RKO (cell line): ENCODE results near the gene AHRR.

Source experiments
- DNase-seq: peaks from one replicate; pipeline ENCODE4 v3.0.0-alpha.2; 2016; ENCODE audit warnings: low spot score

AHRR gene

DNA sequence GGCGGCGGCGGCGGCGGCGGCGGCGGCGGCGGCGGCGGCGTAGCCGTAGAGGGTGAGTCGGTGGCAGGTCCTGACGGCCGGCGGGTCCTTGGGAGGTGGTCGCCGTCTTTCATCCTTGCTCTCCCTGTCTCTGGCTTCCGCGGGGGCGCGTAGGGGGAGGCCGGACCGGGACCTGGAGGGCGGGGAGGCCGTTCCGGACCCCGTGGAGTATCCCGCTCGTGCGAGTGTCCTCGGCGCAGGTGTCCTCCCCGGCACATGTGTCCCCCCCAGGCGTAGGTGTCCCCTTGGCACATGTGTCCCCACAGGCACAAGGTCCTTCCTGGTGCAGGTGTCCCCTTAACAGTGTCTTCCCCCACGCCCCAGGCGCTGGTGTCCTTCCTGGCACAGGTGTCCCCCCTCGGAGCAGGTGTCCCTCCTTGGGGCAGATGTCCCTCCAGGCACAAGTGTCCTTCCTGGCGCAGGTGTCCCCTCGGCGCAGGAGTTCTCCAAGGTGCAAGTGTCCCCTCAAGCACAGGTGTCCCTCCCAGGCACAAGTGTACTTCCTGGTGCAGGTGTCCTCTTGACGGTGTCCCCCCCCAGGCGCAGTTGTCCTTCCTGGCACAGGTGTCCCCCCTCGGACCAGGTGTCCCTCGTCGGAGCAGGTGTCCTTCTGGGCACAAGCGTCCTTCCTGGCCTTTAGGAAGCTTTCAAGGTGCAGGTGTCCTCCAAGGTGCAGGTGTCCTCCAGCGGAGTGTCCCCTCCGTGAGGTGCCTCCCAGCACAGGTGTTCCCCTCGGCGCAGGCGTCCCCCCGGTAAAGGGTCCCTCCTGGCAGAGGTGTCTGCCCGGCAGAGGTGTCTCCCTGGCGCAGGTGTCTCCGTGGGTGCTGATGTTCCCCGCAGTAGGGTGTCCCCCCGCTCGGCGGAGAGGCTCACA, 122.0 kb downstream of the AHRR start:
- peak; percentile 34 for DNase-seq

DNA sequence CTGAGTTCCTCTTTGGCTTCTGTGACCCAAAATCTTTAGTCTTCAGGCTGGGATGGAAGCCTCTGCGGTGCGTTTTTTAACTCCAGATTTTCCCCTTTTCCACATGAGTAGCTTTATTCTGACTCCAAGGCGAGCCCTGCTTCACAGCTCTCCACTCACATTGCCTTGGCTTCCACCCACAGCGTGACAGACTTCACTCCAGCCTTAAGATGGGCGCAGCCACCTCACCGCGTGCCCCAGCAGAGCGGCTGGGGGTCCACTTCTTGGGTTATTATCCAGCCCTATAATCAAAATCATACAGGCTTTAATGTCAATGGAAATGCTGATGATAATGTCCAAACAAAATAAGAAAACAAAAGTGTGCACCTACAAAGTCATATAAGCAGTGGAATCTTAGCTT, 122.7 kb downstream of the AHRR start:
- DNase-seq: no peak

DNA sequence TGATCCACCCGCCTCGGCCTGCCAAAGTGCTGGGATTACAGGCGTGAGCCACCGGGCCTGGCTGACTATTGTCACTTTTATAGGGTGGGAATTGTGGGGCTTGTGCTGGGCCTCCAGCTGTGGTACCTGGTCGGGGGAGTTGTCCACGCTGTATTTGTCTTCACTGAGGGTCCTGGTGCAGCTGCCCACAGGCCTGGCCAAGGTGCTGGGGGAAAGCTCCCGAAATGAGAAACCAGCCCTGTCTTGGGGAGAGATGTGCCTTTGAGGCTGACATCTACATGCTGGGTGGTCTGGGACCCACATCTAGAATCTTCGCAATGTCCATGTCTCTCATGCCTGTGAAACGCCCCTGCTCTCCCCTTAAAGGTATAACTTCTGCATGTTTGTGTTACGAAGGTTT, 124.1 kb downstream of the AHRR start:
- DNase-seq: no peak

DNA sequence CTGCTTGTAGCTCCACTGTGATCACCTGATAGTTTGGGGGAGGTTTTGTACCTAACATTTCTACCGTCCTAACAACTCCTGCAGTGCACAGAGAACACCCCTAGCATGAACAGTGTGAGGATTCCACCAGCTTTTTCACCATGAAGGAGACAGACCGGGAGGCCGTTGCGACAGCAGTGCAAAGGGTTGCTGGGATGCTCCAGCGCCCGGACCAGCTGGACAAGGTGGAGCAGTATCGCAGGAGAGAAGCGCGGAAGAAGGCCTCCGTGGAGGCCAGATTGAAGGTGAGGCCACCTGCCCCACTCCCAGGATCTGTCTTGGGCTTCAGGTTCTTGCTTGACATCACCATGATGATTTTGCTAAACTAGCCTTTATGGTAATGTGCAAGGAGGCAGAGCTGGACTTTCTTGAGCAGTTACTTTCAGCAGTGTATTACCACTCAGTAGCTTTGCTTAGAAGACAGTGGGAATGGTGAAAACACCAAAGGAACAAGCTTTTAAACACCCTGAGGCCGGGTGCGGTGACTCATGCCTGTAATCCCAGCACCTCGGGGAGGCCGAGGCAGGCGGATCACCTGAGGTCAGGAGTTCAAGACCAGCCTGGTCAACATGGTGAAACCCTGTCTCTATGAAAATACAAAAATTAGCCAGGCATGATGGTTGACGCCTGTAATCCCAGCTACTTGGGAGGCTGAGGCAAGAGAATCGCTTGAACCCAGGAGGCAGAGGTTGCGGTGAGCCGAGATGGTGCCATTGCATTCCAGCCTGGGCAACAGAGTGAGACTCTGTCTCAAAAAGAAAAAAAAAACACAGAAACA, 124.8 kb downstream of the AHRR start:
- DNase-seq: no peak

GRCh38 chr5:446883-447263, 125.4 kb downstream of the AHRR start:
- peak; percentile 75 for DNase-seq

DNA sequence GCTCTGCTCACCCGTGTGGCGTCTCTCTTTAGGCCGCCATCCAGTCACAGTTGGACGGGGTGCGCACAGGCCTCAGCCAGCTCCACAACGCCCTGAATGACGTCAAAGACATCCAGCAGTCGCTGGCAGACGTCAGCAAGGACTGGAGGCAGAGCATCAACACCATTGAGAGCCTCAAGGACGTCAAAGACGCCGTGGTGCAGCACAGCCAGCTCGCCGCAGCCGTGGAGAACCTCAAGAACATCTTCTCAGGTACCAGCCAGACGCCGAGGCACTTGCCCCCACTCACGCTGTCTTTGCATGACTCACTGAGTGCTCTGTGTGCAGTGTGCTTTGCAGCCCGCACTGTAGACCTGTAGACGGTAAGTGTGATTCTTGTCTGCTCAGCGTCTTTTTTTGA, 126.0 kb downstream of the AHRR start:
- no peak for DNase-seq

DNA sequence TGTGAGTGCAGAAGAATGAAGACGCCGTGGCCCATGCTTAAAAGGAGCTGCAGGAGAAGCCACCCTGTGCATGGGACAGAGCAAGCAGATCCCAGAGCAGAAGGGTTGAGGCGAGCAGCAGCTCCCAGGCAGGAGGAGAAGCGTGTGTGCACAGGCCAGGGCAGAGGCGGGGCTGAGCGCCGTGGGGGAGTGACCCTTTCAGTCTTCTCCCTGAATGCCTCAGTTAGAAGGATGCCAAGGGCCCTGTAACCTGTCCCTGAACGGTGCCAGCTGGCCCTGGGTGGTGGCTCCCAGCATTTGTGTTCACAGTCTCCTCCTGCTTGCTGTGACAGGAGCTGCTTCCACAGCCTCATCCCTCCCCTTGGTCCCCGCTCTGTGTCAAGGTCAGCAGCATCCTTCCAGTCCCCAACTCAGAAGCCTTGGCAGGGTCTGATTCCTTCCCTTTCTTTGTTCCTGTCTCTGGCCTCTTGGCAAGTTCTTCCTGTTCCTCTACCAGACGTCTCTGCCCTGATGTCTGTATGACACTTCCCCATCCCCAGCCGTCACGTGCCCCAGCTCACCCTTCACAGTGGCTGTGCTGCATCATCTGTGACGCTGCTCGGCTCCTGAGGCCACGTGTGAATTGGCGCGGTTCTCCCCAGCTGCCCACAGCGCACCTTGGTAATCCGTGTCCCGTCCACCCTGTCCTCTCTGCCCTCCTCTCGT, 126.7 kb downstream of the AHRR start:
- no peak for DNase-seq

DNA sequence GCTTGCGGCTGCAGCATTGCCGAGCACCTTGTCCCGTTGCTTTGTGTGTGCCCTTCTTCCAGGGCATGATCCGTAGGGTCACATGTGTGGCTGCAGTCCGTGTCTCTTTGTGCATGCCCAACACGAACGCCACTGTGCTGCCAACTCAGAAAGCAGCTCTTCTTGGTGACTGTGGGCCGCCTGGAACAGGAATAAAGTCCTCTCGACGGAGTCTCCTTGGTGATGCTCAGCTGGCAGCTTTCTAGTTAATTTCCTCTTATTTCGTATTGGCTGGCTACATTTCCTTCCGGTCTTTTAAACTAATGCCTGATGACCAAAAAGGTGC, 127.2 kb downstream of the AHRR start:
- DNase-seq: no peak

GRCh38 chr5:449151-449550, 127.6 kb downstream of the AHRR start:
- no peak for DNase-seq

DNA sequence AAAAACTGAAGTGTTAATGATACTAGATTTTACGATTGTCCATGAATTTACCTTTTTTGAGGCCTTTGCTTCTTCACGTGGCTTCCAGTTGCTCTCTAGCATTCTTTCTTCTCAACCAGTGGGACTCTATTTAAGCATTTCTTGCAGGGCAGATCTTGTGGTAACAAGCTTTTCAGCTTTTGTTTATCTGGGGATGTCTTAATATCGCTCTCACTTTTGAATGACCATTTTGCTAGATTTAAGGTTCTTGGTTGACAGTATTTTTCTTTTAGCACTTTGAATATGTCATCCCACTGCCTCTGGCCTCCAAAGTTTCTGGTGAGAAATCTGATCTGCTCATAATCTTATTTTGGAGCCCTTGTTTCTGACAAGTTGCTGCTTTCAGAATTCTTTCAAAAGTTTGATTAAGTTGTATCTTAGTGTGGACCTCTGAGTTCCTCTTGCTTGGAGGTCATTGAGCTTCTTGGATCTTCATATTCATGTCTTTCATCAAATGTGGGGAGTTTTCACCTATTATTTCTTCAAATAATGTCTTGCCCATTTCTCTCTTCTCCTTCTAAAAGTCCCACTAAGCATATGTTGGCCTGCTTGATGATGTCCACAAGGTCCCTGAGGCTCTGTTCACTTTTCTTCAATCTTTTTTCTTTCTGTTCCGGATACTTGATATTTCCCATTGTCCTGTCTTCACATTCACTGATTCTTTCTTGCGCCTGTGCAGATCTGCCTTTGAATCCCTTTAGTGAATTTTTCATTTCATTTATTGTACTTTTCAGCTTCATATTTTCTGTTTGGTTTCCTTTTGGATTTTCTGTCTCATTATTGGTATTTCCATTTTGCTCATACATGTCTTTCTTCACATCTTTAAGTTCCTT, 130.3 kb downstream of the AHRR start:
- no peak for DNase-seq

DNA sequence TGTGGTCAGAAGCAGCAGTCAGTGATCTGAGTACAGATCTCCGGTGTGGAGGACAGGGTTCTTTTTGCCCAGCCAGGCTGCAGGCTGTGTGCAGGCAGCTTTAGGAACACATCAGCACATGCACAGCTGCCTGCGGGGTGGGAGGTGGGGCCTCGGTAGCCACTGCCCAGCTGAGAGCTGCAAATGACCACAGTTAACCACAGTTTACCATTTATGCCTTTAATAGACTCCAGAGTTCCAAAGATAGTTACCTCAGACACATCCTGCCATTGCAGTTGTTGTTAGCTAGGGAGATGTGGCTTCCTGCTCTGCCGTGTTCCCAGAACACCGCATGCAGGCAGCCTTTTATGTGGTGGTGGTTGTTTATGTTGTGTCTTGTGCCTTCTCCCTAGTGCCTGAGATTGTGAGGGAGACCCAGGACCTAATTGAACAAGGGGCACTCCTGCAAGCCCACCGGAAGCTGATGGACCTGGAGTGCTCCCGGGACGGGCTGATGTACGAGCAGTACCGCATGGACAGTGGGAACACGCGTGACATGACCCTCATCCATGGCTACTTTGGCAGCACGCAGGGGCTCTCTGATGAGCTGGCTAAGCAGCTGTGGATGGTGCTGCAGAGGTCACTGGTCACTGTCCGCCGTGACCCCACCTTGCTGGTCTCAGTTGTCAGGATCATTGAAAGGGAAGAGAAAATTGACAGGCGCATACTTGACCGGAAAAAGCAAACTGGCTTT, 131.6 kb downstream of the AHRR start:
- DNase-seq: no peak

DNA sequence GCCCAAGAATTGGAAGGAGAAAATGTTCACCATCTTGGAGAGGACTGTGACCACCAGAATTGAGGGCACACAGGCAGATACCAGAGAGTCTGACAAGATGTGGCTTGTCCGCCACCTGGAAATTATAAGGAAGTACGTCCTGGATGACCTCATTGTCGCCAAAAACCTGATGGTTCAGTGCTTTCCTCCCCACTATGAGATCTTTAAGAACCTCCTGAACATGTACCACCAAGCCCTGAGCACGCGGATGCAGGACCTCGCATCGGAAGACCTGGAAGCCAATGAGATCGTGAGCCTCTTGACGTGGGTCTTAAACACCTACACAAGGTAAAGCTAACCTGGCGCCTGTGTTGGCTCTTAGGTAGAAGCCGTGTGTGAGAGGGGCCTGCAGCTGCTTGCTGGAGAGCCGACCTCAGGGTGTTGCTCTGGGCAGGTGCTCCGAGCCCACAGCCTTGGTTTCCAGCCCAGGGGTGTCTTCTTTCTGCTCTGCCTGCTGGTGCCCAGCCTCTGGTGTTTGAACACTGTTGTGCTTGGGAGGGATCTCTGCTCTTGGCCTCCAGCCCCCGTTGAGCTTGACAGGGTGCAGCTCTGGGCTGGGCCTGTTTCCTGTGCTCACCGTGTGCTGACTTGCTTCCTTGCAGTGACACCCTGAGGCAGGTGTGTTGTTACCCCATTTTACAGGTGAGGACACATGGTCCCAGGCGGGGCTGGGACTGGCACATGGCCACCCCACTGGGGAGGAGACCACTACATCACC, 132.4 kb downstream of the AHRR start:
- no peak for DNase-seq

DNA sequence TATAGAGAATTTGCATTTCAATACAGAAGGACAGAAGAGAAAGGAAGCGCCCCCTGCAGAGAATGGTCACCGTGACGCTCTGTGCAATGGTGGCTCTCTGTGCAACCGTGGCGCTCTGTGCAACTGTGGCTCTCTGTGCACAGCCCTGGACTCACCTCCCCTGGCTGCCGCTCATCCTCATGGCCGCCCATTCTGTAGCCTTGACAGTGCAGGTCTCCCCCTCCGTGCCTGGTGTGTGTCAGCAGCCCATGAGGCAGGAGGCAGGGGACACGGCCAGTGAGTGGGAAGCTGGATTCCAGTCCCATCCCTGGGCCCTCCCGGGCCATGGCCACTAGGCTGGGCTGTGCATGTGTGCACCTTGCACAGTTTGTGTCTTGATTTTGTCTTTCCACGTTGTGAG, 133.4 kb downstream of the AHRR start:
- DNase-seq: no peak

GRCh38 chr5:455806-456205, 134.3 kb downstream of the AHRR start:
- no peak for DNase-seq

DNA sequence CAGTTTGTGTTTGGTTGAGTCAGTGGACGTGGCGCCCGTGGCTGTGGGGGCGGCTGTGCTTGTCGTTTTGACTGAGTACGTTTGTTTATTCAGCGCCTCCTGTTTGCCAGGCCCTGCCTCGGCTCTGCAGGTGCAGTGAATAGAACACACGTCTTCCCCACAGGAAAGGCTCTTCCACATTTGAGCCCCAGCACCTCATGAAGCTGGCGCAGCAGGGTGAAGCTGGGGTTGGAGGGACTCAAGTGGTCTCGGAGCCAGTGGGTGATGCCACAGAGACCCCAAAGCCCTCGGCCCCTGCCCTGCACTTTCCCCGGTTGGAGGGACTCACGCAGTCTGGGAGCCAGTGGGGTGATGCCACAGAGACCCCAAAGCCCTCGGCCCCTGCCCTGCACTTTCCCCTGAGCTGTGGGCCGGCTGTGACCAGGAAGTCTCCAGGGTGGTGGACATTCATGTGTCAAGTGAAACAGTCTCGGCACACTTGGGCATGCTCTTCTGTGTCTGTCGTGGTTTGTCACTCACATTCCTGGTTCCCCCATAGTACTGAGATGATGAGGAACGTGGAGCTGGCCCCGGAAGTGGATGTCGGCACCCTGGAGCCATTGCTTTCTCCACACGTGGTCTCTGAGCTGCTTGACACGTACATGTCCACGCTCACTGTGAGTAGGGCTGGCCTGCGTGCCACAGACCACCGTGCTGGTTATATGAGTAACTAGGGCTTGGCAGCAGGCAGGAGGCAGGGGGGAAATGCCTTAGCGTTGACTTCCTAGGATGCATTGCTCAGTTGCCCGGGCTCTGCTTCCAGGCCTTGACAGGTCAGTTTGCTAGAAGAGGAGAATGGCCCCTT, 135.1 kb downstream of the AHRR start:
- DNase-seq: no peak

- DNase-seq: no peak
These were observed 135.9 kb downstream of the AHRR start for GRCh38 chr5:457195-457961.

DNA sequence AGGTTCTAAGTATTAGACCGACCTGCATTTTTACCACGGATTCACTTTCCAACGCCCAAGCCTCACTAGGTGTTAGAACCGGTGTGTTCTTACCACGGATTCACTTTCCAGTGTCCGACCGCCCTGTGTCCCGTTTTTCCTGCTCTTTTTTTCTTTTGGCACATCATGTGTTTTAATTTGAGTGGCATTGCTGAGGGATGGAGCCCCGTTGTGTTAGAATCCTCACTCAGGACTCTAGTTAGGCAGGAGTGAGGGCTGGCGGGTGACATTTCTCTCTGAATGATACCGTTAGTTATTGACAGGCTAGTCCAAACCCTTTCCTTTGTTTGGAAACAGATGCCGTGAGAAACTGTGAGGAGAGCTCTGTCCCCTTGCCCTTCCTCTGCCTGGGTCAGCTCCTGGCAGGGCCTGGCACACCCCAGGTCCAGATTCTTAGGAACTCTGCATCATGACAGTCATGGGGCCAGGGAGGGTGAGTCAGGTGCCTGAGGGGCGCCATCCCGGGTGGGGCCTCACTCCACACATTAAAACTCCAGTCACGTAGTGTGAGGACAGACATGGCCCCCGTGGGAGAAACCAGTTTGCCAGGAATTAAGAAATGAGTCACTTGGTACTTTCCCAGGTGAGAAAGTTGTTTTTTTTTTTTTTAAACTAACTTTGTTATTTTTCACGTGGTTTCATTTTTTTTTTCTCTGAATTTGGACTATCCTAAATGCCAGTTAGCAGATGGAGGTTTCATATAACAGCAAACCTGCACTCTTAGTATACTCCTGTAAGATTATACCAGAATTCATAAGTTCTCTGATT, 137.2 kb downstream of the AHRR start:
- no peak for DNase-seq
